ENCODE results near the gene IMPA2. TPM values are rescaled to one million over a fixed set of nuclear protein-coding genes. Genes with fewer than 3 reads are reported as not detected.
"Not testable (repeated sequence)": the region's sequence is repeated elsewhere in the genome, so short reads cannot be mapped to it uniquely, and the experiment has no call there.

The IMPA2 gene
- polyA plus RNA-seq, 4 donors: 22.6 to 58.3 (median 36.8) TPM

DNA sequence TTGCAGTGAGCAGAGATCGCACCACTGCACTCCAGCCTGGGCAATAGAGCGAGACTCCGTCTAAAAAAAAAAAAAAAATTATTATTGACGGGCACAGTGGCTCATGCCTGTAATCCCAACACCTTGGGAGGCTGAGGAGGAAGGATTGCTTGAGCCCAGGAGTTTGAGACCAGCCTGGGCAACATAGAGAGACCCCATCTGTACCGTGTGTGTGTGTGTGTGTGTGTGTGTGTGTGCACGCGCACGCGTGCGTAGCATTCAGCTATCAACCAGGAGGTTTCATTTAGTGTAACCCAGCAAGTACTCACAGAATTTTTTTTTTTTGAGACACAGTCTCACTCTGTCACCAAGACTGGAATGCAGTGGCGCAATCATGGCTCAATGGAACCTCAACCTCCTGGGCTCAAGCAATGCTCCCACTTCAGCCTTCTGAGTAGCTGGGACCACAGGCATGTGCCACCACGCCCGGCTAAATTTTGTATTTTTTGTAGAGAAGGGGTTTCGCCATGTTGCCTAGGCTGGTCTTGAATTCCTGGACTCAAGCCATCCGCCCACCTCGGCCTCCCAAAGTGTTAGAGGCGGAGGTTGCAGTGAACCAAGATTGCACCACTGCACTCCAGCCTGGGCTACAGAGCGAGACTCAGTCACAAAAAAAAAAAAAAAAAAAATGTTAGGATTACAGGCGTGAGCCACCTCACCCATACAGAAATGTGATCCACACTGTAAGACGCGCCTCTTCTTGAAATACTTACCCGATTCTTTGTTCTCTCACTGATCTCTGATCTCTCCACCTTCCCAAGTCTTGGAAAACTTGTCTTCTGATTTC lies 35.3 kb upstream of the IMPA2 start:
- H3K9me3 ChIP-seq (ENCODE audit: control insufficient read depth in 2 of 2, insufficient read depth in 1 of 2, low read depth in 1 of 2, low read length in 1 of 2); H3K36me3 ChIP-seq (ENCODE audit: control insufficient read depth in 3 of 3, insufficient read depth in 2 of 3, low read depth in 1 of 3, low read length in 3 of 3); H3K4me3 ChIP-seq (ENCODE audit: low read depth in 1 of 3, low read length in 3 of 3); H3K27me3 ChIP-seq (ENCODE audit: control insufficient read depth in 3 of 3, insufficient read depth in 3 of 3, low read length in 3 of 3); H3K27ac ChIP-seq (ENCODE audit: low read depth in 1 of 3, low read length in 2 of 3); FAIRE-seq: not testable (repeated sequence)
- H3K4me1 ChIP-seq (ENCODE audit: control insufficient read depth in 3 of 3, insufficient read depth in 2 of 3, low read depth in 1 of 3, low read length in 2 of 3): peaks cover 0 to 11% (median 2%) of the 10 kb centered on the region in 3 donors
- WGBS, 3 donors: 88 to 91% (median 90%) methylated on average over 20 to 22 of the region's 22 CpGs
- DNase-seq: peak in 1 of 2 donors; percentile 34

DNA sequence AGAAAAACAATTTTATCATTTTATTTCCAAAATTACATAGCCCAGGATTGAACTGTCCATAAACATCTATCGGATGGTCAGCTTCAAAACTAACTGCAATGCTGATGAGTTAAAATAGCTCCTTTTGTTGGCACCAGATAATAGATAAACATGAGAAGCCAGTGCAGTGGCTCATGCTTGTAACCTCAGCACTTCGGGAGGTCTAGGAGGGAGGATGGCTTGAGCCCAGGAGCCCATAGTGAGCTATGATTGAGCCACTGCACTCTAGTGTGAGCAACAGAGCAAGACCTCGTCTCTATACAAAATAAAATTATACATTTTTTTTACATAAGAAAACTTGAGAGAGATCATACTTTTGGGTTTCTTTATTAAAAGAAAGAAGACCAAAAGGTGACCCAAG lies 34.6 kb upstream of the IMPA2 start:
- Histone ChIP-seq H3K4me3 (ENCODE audit: low read depth in 1 of 3, low read length in 3 of 3) (peak overlapping the region in 1 of 3 donors; percentile 67), H3K27me3 (ENCODE audit: control insufficient read depth in 3 of 3, insufficient read depth in 3 of 3, low read length in 3 of 3) (no peaks in the 10 kb centered on the region), H3K9me3 (ENCODE audit: control insufficient read depth in 2 of 2, insufficient read depth in 1 of 2, low read depth in 1 of 2, low read length in 1 of 2) (no peaks in the 10 kb centered on the region), H3K4me1 (ENCODE audit: control insufficient read depth in 3 of 3, insufficient read depth in 2 of 3, low read depth in 1 of 3, low read length in 2 of 3) (peaks cover 0 to 11% (median 2%) of the 10 kb centered on the region in 3 donors), H3K27ac (ENCODE audit: low read depth in 1 of 3, low read length in 2 of 3) (peak overlapping the region; percentile 60 to 98 (median 86)), H3K36me3 (ENCODE audit: control insufficient read depth in 3 of 3, insufficient read depth in 2 of 3, low read depth in 1 of 3, low read length in 3 of 3) (no peaks in the 10 kb centered on the region)
- DNase-seq: no peak
- 25 to 34% (median 27%) methylated on average over 3 of the region's 3 CpGs for WGBS, 3 donors
- FAIRE-seq: no peak

DNA sequence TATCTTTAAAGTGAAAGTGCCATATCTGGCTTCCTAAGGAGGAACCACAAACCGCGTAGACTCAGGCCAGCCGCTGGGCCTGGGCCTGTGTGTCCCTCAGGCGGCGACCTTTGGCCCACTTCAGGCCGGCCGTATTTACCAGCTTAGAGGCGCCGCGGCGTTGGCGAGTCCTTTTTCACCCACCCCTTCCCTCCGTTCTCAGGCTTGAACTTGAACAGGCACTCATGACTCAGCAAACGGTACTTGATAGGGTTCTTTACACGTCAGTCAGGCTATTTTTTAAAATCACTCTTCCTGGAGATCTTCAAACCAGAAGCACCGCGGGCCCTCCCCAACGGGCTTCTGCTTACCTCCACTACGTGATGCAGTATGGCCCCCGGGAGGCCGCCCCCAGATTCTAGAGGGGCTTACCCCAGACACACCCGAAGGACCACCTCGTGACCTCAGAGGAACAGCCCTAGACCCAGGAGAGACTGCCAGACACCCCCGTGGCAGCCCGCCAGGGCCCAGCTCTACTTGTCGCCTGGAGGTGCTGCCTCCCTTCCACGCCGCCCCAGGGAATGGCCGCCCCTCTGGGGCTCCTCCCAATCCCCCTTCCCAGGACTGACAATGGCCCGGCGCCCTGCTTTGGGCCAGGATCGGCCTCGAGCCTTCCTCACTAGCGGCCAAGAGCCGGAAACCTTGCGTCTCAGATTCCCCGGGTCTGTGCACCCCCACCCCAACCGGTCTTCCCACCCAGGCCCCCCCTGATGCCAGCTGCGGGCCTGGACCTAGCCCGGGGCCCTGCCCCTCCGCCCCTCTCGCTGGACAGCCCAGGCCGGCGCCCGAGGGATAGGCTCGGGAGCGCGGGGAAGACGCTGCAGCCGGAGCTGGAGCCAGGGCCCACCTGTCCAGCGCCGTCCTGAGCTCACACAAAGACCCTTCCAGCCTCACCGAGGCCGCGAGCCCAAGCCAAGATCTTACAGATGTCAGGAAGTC lies 33.8 kb upstream of the IMPA2 start:
- Histone ChIP-seq H3K36me3 (ENCODE audit: control insufficient read depth in 3 of 3, insufficient read depth in 2 of 3, low read depth in 1 of 3, low read length in 3 of 3) (no peaks in the 10 kb centered on the region), H3K27ac (ENCODE audit: low read depth in 1 of 3, low read length in 2 of 3) (peak overlapping the region; percentile 86 to 98 (median 92)), H3K4me3 (ENCODE audit: low read depth in 1 of 3, low read length in 3 of 3) (peak overlapping the region; percentile 38 to 67 (median 49)), H3K27me3 (ENCODE audit: control insufficient read depth in 3 of 3, insufficient read depth in 3 of 3, low read length in 3 of 3) (no peaks in the 10 kb centered on the region), H3K9me3 (ENCODE audit: control insufficient read depth in 2 of 2, insufficient read depth in 1 of 2, low read depth in 1 of 2, low read length in 1 of 2) (no peaks in the 10 kb centered on the region), H3K4me1 (ENCODE audit: control insufficient read depth in 3 of 3, insufficient read depth in 2 of 3, low read depth in 1 of 3, low read length in 2 of 3) (peaks cover 0 to 11% (median 2%) of the 10 kb centered on the region in 3 donors)
- no peak for FAIRE-seq
- DNase-seq: peak; percentile 94 to 97
- WGBS, 3 donors: 8 to 13% (median 11%) methylated on average over 54 to 55 of the region's 55 CpGs

DNA sequence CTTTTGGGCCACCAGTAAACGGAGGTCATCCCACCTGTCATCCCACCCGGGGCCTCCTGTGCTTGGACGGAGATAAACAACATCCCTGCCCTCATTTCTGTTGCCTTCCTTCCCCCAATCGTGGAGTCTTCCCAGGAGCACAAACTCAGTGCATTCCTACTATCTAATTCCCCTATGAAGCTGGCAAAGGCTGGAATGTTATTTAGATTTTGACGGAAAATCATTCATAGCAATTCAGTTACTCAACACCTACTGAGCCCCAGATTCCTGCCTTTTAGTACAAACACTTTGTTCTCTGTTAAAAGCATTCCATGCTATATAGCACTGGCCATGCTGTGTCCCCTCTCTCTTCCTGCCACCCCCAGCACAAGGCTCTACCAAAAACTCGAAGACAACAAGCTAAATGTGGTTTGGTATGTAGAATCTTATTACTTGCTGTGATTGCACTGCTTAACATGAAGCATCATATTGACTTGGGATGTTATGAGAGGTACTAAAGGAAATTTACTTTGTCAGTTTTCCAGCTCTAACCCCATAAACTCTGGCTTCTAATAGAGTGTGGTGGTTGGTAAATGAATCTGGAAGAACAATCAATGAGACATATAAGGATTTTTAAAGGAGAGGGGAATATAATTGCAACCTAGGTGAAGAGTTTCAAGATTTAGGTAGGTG lies 32.3 kb upstream of the IMPA2 start:
- Histone ChIP-seq H3K27ac (ENCODE audit: low read depth in 1 of 3, low read length in 2 of 3) (peak overlapping the region in 1 of 3 donors; percentile 27), H3K4me1 (ENCODE audit: control insufficient read depth in 3 of 3, insufficient read depth in 2 of 3, low read depth in 1 of 3, low read length in 2 of 3) (peaks cover 0 to 11% (median 2%) of the 10 kb centered on the region in 3 donors)
- no peak for FAIRE-seq

DNA sequence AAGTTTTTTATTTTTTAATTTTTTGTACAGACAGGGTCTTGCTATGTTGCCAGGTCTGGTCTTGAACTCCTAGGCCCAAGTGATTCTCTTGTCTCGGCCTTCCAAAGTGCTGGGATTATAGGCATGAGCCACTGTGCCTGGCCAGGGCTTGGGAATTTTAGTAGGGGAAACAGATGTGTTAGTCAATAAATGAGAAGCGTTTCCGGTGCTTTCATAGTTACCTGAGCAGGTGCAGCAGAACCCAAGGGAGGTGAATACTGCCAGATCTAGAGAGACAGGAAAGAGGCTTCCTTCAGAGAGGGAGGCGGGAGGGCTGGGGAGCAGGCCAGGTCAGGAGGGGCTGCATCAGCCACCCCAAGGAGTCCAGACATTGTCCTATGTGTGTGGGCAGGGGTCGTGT lies 30.5 kb upstream of the IMPA2 start:
- Histone ChIP-seq H3K4me1 (ENCODE audit: control insufficient read depth in 3 of 3, insufficient read depth in 2 of 3, low read depth in 1 of 3, low read length in 2 of 3) (peaks cover 0 to 11% (median 2%) of the 10 kb centered on the region in 3 donors), H3K4me3 (ENCODE audit: low read depth in 1 of 3, low read length in 3 of 3) (no peak overlapping the region), H3K36me3 (ENCODE audit: control insufficient read depth in 3 of 3, insufficient read depth in 2 of 3, low read depth in 1 of 3, low read length in 3 of 3) (no peaks in the 10 kb centered on the region), H3K9me3 (ENCODE audit: control insufficient read depth in 2 of 2, insufficient read depth in 1 of 2, low read depth in 1 of 2, low read length in 1 of 2) (no peaks in the 10 kb centered on the region), H3K27ac (ENCODE audit: low read depth in 1 of 3, low read length in 2 of 3) (no peak overlapping the region), H3K27me3 (ENCODE audit: control insufficient read depth in 3 of 3, insufficient read depth in 3 of 3, low read length in 3 of 3) (no peaks in the 10 kb centered on the region)
- FAIRE-seq (no peak), DNase-seq (no peak)
- 65 to 74% (median 72%) methylated on average over 5 of the region's 5 CpGs for WGBS, 3 donors

More for the DNA sequence above, 32.3 kb upstream of the IMPA2 start:
- 76 to 85% (median 80%) methylated on average over 6 of the region's 6 CpGs for WGBS, 3 donors
- Histone ChIP-seq H3K4me3 (ENCODE audit: low read depth in 1 of 3, low read length in 3 of 3) (no peak overlapping the region), H3K36me3 (ENCODE audit: control insufficient read depth in 3 of 3, insufficient read depth in 2 of 3, low read depth in 1 of 3, low read length in 3 of 3) (no peaks in the 10 kb centered on the region), H3K27me3 (ENCODE audit: control insufficient read depth in 3 of 3, insufficient read depth in 3 of 3, low read length in 3 of 3) (no peaks in the 10 kb centered on the region), H3K9me3 (ENCODE audit: control insufficient read depth in 2 of 2, insufficient read depth in 1 of 2, low read depth in 1 of 2, low read length in 1 of 2) (no peaks in the 10 kb centered on the region)
- DNase-seq: no peak

DNA sequence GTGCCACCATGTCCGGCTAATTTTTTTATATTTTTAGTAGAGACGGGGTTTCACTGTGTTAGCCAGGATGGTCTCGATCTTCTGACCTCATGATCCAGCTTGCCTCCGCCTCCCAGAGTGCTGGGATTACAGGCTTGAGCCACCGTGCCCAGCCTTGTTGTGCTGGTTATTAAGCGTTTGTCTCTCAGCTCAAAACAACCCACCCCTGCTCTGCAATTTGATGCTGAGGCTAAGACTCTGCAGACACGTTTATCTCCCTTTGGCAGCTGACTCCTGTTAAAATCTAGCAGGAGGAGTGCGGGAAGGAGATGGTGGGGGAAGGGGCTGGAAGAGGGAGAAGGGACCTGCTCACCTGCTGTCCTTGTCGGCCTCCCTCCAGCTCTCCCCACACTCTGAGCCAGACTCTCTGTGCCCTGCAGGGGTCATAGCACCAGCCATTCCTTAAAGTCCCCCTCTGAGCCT lies 29.9 kb upstream of the IMPA2 start:
- Histone ChIP-seq H3K27ac (ENCODE audit: low read depth in 1 of 3, low read length in 2 of 3) (no peak overlapping the region), H3K4me3 (ENCODE audit: low read depth in 1 of 3, low read length in 3 of 3) (no peak overlapping the region), H3K27me3 (ENCODE audit: control insufficient read depth in 3 of 3, insufficient read depth in 3 of 3, low read length in 3 of 3) (no peaks in the 10 kb centered on the region), H3K4me1 (ENCODE audit: control insufficient read depth in 3 of 3, insufficient read depth in 2 of 3, low read depth in 1 of 3, low read length in 2 of 3) (peaks cover 0 to 5% (median 2%) of the 10 kb centered on the region in 3 donors), H3K9me3 (ENCODE audit: control insufficient read depth in 2 of 2, insufficient read depth in 1 of 2, low read depth in 1 of 2, low read length in 1 of 2) (peaks cover 0 to 2% of the 10 kb centered on the region in 2 donors), H3K36me3 (ENCODE audit: control insufficient read depth in 3 of 3, insufficient read depth in 2 of 3, low read depth in 1 of 3, low read length in 3 of 3) (no peaks in the 10 kb centered on the region)
- no peak for DNase-seq
- no peak for FAIRE-seq
- 76 to 80% (median 80%) methylated on average over 9 of the region's 9 CpGs for WGBS, 3 donors

DNA sequence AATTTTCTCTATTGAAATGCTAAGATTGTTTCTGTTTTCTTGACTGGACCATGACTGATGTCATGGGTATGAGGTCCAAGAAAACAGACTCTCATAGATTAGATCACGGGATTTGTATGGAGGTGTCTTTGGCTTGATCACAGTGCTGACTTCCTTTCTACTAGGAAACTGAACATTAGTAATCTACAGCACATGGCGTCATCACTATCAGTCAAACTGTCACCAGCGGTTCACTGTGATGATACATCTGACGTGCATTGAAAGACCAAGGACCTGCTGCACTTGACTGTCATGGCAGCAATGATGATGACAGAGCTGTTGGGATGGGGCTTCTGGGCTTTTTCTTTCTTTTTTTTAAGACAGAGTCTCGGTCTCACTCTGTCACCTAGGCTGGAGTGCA lies 28.2 kb upstream of the IMPA2 start:
- no peaks in the 10 kb centered on the region for H3K4me1 ChIP-seq (ENCODE audit: control insufficient read depth in 3 of 3, insufficient read depth in 2 of 3, low read depth in 1 of 3, low read length in 2 of 3)
- H3K36me3 ChIP-seq (ENCODE audit: control insufficient read depth in 3 of 3, insufficient read depth in 2 of 3, low read depth in 1 of 3, low read length in 3 of 3): no peaks in the 10 kb centered on the region
- FAIRE-seq (no peak), DNase-seq (no peak)
- H3K27ac ChIP-seq (ENCODE audit: low read depth in 1 of 3, low read length in 2 of 3): no peak overlapping the region
- no peaks in the 10 kb centered on the region for H3K27me3 ChIP-seq (ENCODE audit: control insufficient read depth in 3 of 3, insufficient read depth in 3 of 3, low read length in 3 of 3)
- H3K9me3 ChIP-seq (ENCODE audit: control insufficient read depth in 2 of 2, insufficient read depth in 1 of 2, low read depth in 1 of 2, low read length in 1 of 2): peaks cover 0 to 18% of the 10 kb centered on the region in 2 donors
- WGBS, 3 donors: 85 to 90% (median 88%) methylated on average over 5 of the region's 5 CpGs
- H3K4me3 ChIP-seq (ENCODE audit: low read depth in 1 of 3, low read length in 3 of 3): no peak overlapping the region

Measured in small intestine (tissue), 7 donors.